Measurements from ENCODE around the gene MBLAC1. TPM values are rescaled to one million over a fixed set of nuclear protein-coding genes. Genes with fewer than 3 reads are reported as not detected.

The MBLAC1 gene
- total and polyA plus RNA-seq, 9 donors: 0.28 to 6.7 (median 4.1) TPM

GRCh38 chr7:100102950-100103840 lies 23.6 kb upstream of the MBLAC1 start:
- intact Hi-C loops (cut with DNase I): no loop called here
- TF ChIP-seq POLR2A (IDR thresholded peaks at IDR 0.05): no peak
- no peak for TF ChIP-seq CTCF (IDR thresholded peaks at IDR 0.05)
- no peak for TF ChIP-seq EP300 (IDR thresholded peaks at IDR 0.05)
- whole genome bisulfite sequencing, 3 donors: 74 to 80% (median 79%) methylated on average over 17 of the region's 17 CpGs
- no peak overlapping the region for H3K27ac ChIP-seq
- H3K36me3 ChIP-seq: no peaks in the 10 kb centered on the region
- H3K4me3 ChIP-seq: no peak overlapping the region
- no peak for DNase-seq
- no peaks in the 10 kb centered on the region for H3K4me1 ChIP-seq (ENCODE audit: insufficient read depth)
- no peaks in the 10 kb centered on the region for H3K9me3 ChIP-seq
- H3K27me3 ChIP-seq: no peaks in the 10 kb centered on the region

DNA sequence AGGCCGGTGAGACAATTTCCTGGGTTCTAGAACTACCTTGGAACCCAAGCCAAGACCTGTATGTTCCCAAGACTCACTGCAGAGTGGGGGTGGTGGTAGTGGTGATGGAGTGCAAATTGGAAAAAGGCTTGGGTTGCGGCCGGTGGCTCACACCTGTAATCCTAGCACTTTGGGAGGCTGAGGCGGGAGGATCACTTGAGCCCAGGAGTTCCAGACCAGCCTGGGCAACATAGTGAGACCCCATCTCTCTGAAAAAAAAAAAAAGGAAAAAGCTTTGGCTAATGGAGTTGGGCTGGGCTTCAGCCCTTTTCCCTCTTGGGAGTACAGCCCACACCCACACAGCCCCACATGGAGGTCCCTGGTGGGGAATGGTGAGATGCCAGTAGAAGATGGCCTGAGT lies 21.2 kb upstream of the MBLAC1 start:
- Histone ChIP-seq H3K9me3 (no peaks in the 10 kb centered on the region), H3K4me3 (no peak overlapping the region), H3K27ac (no peak overlapping the region), H3K4me1 (ENCODE audit: insufficient read depth) (no peaks in the 10 kb centered on the region), H3K36me3 (no peaks in the 10 kb centered on the region), H3K27me3 (no peaks in the 10 kb centered on the region)
- WGBS, 3 donors: 89 to 95% (median 91%) methylated on average over 4 of the region's 4 CpGs
- TF ChIP-seq CTCF (IDR thresholded peaks at IDR 0.05) (no peak), POLR2A (IDR thresholded peaks at IDR 0.05) (no peak), EP300 (IDR thresholded peaks at IDR 0.05) (no peak)
- DNase-seq: no peak
- intact Hi-C loops (cut with DNase I): no loop called here

DNA sequence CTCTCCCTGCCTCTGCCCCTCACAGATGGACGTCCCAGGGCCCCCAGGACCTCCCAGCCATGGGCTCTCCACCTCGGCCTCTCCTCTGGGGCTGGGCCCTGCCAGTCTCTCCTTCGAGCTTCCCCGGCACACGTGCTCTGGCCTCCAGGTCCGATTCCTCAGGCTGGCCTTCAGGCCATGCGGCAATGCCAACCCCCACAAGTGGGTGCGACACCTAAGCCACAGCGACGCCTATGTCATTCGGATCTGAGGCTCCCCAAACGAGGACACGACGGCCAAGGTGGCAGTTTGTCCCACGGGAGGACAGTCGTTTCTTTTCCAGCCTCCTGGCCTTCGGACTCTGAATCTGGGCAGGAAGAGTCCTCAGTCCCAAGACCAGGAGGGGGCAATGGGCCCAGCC lies 20.1 kb upstream of the MBLAC1 start:
- Histone ChIP-seq H3K27ac (no peak overlapping the region), H3K4me1 (ENCODE audit: insufficient read depth) (no peaks in the 10 kb centered on the region), H3K36me3 (no peaks in the 10 kb centered on the region), H3K4me3 (no peak overlapping the region), H3K27me3 (no peaks in the 10 kb centered on the region), H3K9me3 (no peaks in the 10 kb centered on the region)
- 70 to 76% (median 71%) methylated on average over 17 of the region's 17 CpGs for WGBS, 3 donors
- no peak for DNase-seq
- intact Hi-C loops (cut with DNase I): no loop called here
- TF ChIP-seq EP300 (IDR thresholded peaks at IDR 0.05) (no peak), POLR2A (IDR thresholded peaks at IDR 0.05) (no peak), CTCF (IDR thresholded peaks at IDR 0.05) (no peak)

- 73 to 74% (median 73%) methylated on average over 25 of the region's 25 CpGs for WGBS, 3 donors
- intact Hi-C loops (cut with DNase I): no loop called here
- H3K36me3 ChIP-seq: no peaks in the 10 kb centered on the region
These were observed 19.5 kb upstream of the MBLAC1 start for GRCh38 chr7:100107125-100107737.

More at GRCh38 chr7:100107125-100107737, 19.5 kb upstream of the MBLAC1 start:
- no peaks in the 10 kb centered on the region for H3K4me1 ChIP-seq (ENCODE audit: insufficient read depth)
- no peaks in the 10 kb centered on the region for H3K27me3 ChIP-seq
- H3K4me3 ChIP-seq: no peak overlapping the region
- no peak overlapping the region for H3K27ac ChIP-seq
- H3K9me3 ChIP-seq: no peaks in the 10 kb centered on the region
- TF ChIP-seq CTCF (IDR thresholded peaks at IDR 0.05) (no peak), EP300 (IDR thresholded peaks at IDR 0.05) (no peak), POLR2A (IDR thresholded peaks at IDR 0.05) (no peak)
- no peak for DNase-seq
